ENCODE measurements around the gene TREML2.

The TREML2 gene

GRCh38 chr6:41160933-41161332 is 40.0 kb downstream of the TREML2 start:
- Histone ChIP-seq H3K4me3 (ENCODE audit: low read depth, low read length) (no peak overlapping the region), H3K9ac (ENCODE audit: low read depth, low read length) (no peak overlapping the region), H3K9me3 (ENCODE audit: control insufficient read depth, insufficient read depth, low read length) (no peaks in the 10 kb centered on the region), H3K4me1 (ENCODE audit: control insufficient read depth, insufficient read depth, low read length) (no peaks in the 10 kb centered on the region), H3K36me3 (ENCODE audit: control insufficient read depth, insufficient read depth, low read length) (no peaks in the 10 kb centered on the region), H3K27ac (ENCODE audit: low read depth, low read length) (no peak overlapping the region), H3K27me3 (ENCODE audit: control insufficient read depth, insufficient read depth, low read length) (no peaks in the 10 kb centered on the region)

- H3K27ac ChIP-seq (ENCODE audit: low read depth, low read length) = no peak overlapping the region
- H3K36me3 ChIP-seq (ENCODE audit: control insufficient read depth, insufficient read depth, low read length) = no peaks in the 10 kb centered on the region
- no peak overlapping the region for H3K9ac ChIP-seq (ENCODE audit: low read depth, low read length)
- H3K27me3 ChIP-seq (ENCODE audit: control insufficient read depth, insufficient read depth, low read length) = no peaks in the 10 kb centered on the region
- H3K4me1 ChIP-seq (ENCODE audit: control insufficient read depth, insufficient read depth, low read length) = no peaks in the 10 kb centered on the region
- no peaks in the 10 kb centered on the region for H3K9me3 ChIP-seq (ENCODE audit: control insufficient read depth, insufficient read depth, low read length)
- no peak overlapping the region for H3K4me3 ChIP-seq (ENCODE audit: low read depth, low read length)
Measured at GRCh38 chr6:41159415-41160082, 41.4 kb downstream of the TREML2 start.

- no peak overlapping the region for H3K27ac ChIP-seq (ENCODE audit: low read depth, low read length)
- H3K27me3 ChIP-seq (ENCODE audit: control insufficient read depth, insufficient read depth, low read length) = no peaks in the 10 kb centered on the region
- H3K9me3 ChIP-seq (ENCODE audit: control insufficient read depth, insufficient read depth, low read length) = no peaks in the 10 kb centered on the region
- no peak overlapping the region for H3K9ac ChIP-seq (ENCODE audit: low read depth, low read length)
- no peak overlapping the region for H3K4me3 ChIP-seq (ENCODE audit: low read depth, low read length)
- no peaks in the 10 kb centered on the region for H3K36me3 ChIP-seq (ENCODE audit: control insufficient read depth, insufficient read depth, low read length)
- H3K4me1 ChIP-seq (ENCODE audit: control insufficient read depth, insufficient read depth, low read length) = no peaks in the 10 kb centered on the region
Measured at GRCh38 chr6:41157323-41157722, 43.6 kb downstream of the TREML2 start.

- Histone ChIP-seq H3K9me3 (ENCODE audit: control insufficient read depth, insufficient read depth, low read length) (no peaks in the 10 kb centered on the region), H3K4me3 (ENCODE audit: low read depth, low read length) (no peak overlapping the region), H3K27ac (ENCODE audit: low read depth, low read length) (no peak overlapping the region), H3K9ac (ENCODE audit: low read depth, low read length) (no peak overlapping the region), H3K27me3 (ENCODE audit: control insufficient read depth, insufficient read depth, low read length) (no peaks in the 10 kb centered on the region), H3K36me3 (ENCODE audit: control insufficient read depth, insufficient read depth, low read length) (no peaks in the 10 kb centered on the region), H3K4me1 (ENCODE audit: control insufficient read depth, insufficient read depth, low read length) (no peaks in the 10 kb centered on the region)
Measured at GRCh38 chr6:41156771-41157170, 44.2 kb downstream of the TREML2 start.

GRCh38 chr6:41156001-41156400 is 44.9 kb downstream of the TREML2 start:
- no peak overlapping the region for H3K4me3 ChIP-seq (ENCODE audit: low read depth, low read length)
- no peak overlapping the region for H3K9ac ChIP-seq (ENCODE audit: low read depth, low read length)
- H3K27ac ChIP-seq (ENCODE audit: low read depth, low read length) = no peak overlapping the region
- no peaks in the 10 kb centered on the region for H3K27me3 ChIP-seq (ENCODE audit: control insufficient read depth, insufficient read depth, low read length)
- no peaks in the 10 kb centered on the region for H3K9me3 ChIP-seq (ENCODE audit: control insufficient read depth, insufficient read depth, low read length)
- no peaks in the 10 kb centered on the region for H3K4me1 ChIP-seq (ENCODE audit: control insufficient read depth, insufficient read depth, low read length)
- H3K36me3 ChIP-seq (ENCODE audit: control insufficient read depth, insufficient read depth, low read length) = no peaks in the 10 kb centered on the region

GRCh38 chr6:41155132-41155805 is 45.7 kb downstream of the TREML2 start:
- Histone ChIP-seq H3K4me3 (ENCODE audit: low read depth, low read length) (no peak overlapping the region), H3K27me3 (ENCODE audit: control insufficient read depth, insufficient read depth, low read length) (no peaks in the 10 kb centered on the region), H3K36me3 (ENCODE audit: control insufficient read depth, insufficient read depth, low read length) (no peaks in the 10 kb centered on the region)

GRCh38 chr6:41153992-41154625 is 46.8 kb downstream of the TREML2 start, which contains the start of gene TREML1:
Gene TREML1 (minus strand): TSS chr6:41154347. CDS start chr6:41154288, 59 bp downstream.
- Histone ChIP-seq H3K9me3 (ENCODE audit: control insufficient read depth, insufficient read depth, low read length) (no peaks in the 10 kb centered on the region), H3K27ac (ENCODE audit: low read depth, low read length) (no peak within 1 kb of the TSS), H3K9ac (ENCODE audit: low read depth, low read length) (no peak within 1 kb of the TSS), H3K27me3 (ENCODE audit: control insufficient read depth, insufficient read depth, low read length) (no peaks in the 10 kb centered on the region), H3K36me3 (ENCODE audit: control insufficient read depth, insufficient read depth, low read length) (no peaks in the 10 kb centered on the region), H3K4me3 (ENCODE audit: low read depth, low read length) (no peak within 1 kb of the TSS), H3K4me1 (ENCODE audit: control insufficient read depth, insufficient read depth, low read length) (no peaks in the 10 kb centered on the region)

More at GRCh38 chr6:41155132-41155805, 45.7 kb downstream of the TREML2 start:
- H3K27ac ChIP-seq (ENCODE audit: low read depth, low read length) = no peak overlapping the region
- no peak overlapping the region for H3K9ac ChIP-seq (ENCODE audit: low read depth, low read length)
- H3K9me3 ChIP-seq (ENCODE audit: control insufficient read depth, insufficient read depth, low read length) = no peaks in the 10 kb centered on the region
- no peaks in the 10 kb centered on the region for H3K4me1 ChIP-seq (ENCODE audit: control insufficient read depth, insufficient read depth, low read length)

GRCh38 chr6:41153451-41153850 is 47.5 kb downstream of the TREML2 start:
- no peaks in the 10 kb centered on the region for H3K27me3 ChIP-seq (ENCODE audit: control insufficient read depth, insufficient read depth, low read length)
- H3K9me3 ChIP-seq (ENCODE audit: control insufficient read depth, insufficient read depth, low read length) = no peaks in the 10 kb centered on the region
- H3K36me3 ChIP-seq (ENCODE audit: control insufficient read depth, insufficient read depth, low read length) = no peaks in the 10 kb centered on the region
- H3K27ac ChIP-seq (ENCODE audit: low read depth, low read length) = no peak overlapping the region
- no peaks in the 10 kb centered on the region for H3K4me1 ChIP-seq (ENCODE audit: control insufficient read depth, insufficient read depth, low read length)
- no peak overlapping the region for H3K9ac ChIP-seq (ENCODE audit: low read depth, low read length)
- no peak overlapping the region for H3K4me3 ChIP-seq (ENCODE audit: low read depth, low read length)

- Histone ChIP-seq H3K4me1 (ENCODE audit: control insufficient read depth, insufficient read depth, low read length) (no peaks in the 10 kb centered on the region), H3K9ac (ENCODE audit: low read depth, low read length) (no peak overlapping the region), H3K4me3 (ENCODE audit: low read depth, low read length) (no peak overlapping the region), H3K9me3 (ENCODE audit: control insufficient read depth, insufficient read depth, low read length) (no peaks in the 10 kb centered on the region), H3K36me3 (ENCODE audit: control insufficient read depth, insufficient read depth, low read length) (no peaks in the 10 kb centered on the region), H3K27me3 (ENCODE audit: control insufficient read depth, insufficient read depth, low read length) (no peaks in the 10 kb centered on the region), H3K27ac (ENCODE audit: low read depth, low read length) (no peak overlapping the region)
Measured at GRCh38 chr6:41150671-41151070, 50.3 kb downstream of the TREML2 start.

GRCh38 chr6:41147917-41148316 is 53.0 kb downstream of the TREML2 start:
- Histone ChIP-seq H3K4me1 (ENCODE audit: control insufficient read depth, insufficient read depth, low read length) (no peaks in the 10 kb centered on the region), H3K27me3 (ENCODE audit: control insufficient read depth, insufficient read depth, low read length) (no peaks in the 10 kb centered on the region), H3K36me3 (ENCODE audit: control insufficient read depth, insufficient read depth, low read length) (no peaks in the 10 kb centered on the region), H3K9ac (ENCODE audit: low read depth, low read length) (no peak overlapping the region), H3K9me3 (ENCODE audit: control insufficient read depth, insufficient read depth, low read length) (no peaks in the 10 kb centered on the region), H3K4me3 (ENCODE audit: low read depth, low read length) (no peak overlapping the region), H3K27ac (ENCODE audit: low read depth, low read length) (no peak overlapping the region)

Measured in HUES48 (cell line).